ENCODE data around the gene ADARB1.

DNA sequence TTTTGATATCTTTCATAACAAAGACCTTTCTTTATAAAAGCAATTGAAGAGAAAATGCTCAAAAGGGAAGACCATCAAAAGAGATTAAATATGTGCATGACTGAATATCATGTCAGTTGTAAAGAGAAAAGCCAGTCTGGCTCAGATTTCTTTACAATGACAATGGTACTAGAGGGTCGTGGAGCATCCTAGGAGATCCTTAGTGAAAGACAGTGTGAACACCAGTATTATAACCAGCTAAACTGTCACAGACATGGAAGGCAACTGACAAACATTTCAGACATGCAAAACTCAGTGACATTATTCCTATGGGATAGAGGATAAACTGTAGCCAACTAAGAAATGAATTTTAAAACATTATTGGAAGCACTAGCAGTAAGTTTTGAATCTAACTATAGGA, 27.1 kb upstream of the ADARB1 start:
- TF ChIP-seq, protein P1, sequence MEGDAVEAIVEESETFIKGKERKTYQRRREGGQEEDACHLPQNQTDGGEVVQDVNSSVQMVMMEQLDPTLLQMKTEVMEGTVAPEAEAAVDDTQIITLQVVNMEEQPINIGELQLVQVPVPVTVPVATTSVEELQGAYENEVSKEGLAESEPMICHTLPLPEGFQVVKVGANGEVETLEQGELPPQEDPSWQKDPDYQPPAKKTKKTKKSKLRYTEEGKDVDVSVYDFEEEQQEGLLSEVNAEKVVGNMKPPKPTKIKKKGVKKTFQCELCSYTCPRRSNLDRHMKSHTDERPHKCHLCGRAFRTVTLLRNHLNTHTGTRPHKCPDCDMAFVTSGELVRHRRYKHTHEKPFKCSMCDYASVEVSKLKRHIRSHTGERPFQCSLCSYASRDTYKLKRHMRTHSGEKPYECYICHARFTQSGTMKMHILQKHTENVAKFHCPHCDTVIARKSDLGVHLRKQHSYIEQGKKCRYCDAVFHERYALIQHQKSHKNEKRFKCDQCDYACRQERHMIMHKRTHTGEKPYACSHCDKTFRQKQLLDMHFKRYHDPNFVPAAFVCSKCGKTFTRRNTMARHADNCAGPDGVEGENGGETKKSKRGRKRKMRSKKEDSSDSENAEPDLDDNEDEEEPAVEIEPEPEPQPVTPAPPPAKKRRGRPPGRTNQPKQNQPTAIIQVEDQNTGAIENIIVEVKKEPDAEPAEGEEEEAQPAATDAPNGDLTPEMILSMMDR (IDR thresholded peaks at IDR 0.05), result no peak
- TF ChIP-seq POLR2AphosphoS5 (IDR thresholded peaks at IDR 0.05) (no peak), POLR2A (IDR thresholded peaks at IDR 0.05) (no peak), EP300 (IDR thresholded peaks at IDR 0.05) (no peak)

All from stomach (tissue), 4 donors.